Fibroblast of lung (primary cell): ENCODE data around the gene TSGA10. TPM values are rescaled to one million over a fixed set of nuclear protein-coding genes. Genes with fewer than 3 reads are reported as not detected.
A peak's percentile ranks its signal among the peaks of the same experiment; 100 is the strongest.

Experiments used
- DNase-seq, 2 donors: peaks; one replicate each; pipeline versions ENCODE4 v3.0.0 to v3.0.0-alpha.2; 2010; ENCODE audit warnings: low read depth in 2 of 2
- H2AFZ ChIP-seq: 2 replicates; pipeline ENCODE4 v1.5.1; 2012; ENCODE audit warnings: low read length, control low read depth, inconsistent platforms
- H3K27ac ChIP-seq: 2 replicates; pipeline ENCODE4 v1.5.1; 2011; ENCODE audit warnings: low read length, control low read depth; ENCODE audit not compliant: insufficient read depth
- H3K27me3 ChIP-seq: 2 replicates; pipeline ENCODE4 v1.5.1; 2011; ENCODE audit warnings: mild to moderate bottlenecking, low read length; ENCODE audit not compliant: control insufficient read depth, insufficient read depth
- H3K36me3 ChIP-seq: 2 replicates; pipeline ENCODE4 v1.5.1; 2011; ENCODE audit warnings: low read length; ENCODE audit not compliant: control insufficient read depth, insufficient read depth
- H3K4me1 ChIP-seq: 2 replicates; pipeline ENCODE4 v1.5.1; 2011; ENCODE audit warnings: low read length; ENCODE audit not compliant: control insufficient read depth, insufficient read depth; ENCODE audit errors: extremely low read depth
- H3K4me2 ChIP-seq: 2 replicates; pipeline ENCODE4 v1.5.1; 2011; ENCODE audit warnings: low read length, control low read depth; ENCODE audit not compliant: insufficient read depth; ENCODE audit errors: extremely low read depth
- H3K4me3 ChIP-seq, 4 experiments: fragments of 200-600 bp in 1 of 4; sonication (generic) in 1 of 4; replicated peaks in 1 of 4; 2 replicates each; pipeline ENCODE4 v1.5.1; 2011 to 2016; ENCODE audit warnings: low read length in 4 of 4, low read depth in 3 of 4, mild to moderate bottlenecking in 3 of 4, control low read depth in 2 of 4, inconsistent platforms in 1 of 4, mixed read lengths in 1 of 4; ENCODE audit not compliant: insufficient read depth in 1 of 4; ENCODE audit errors: control extremely low read depth in 1 of 4
- H3K79me2 ChIP-seq: 2 replicates; pipeline ENCODE4 v1.5.1; 2012; ENCODE audit warnings: mild to moderate bottlenecking, low read length, inconsistent platforms; ENCODE audit not compliant: control insufficient read depth, insufficient read depth
- H3K9ac ChIP-seq: 2 replicates; pipeline ENCODE4 v1.5.1; 2011; ENCODE audit warnings: mild to moderate bottlenecking, low read length, control low read depth; ENCODE audit not compliant: insufficient read depth
- H3K9me3 ChIP-seq: 2 replicates; pipeline ENCODE4 v1.5.1; 2012; ENCODE audit warnings: low read depth, low read length; ENCODE audit not compliant: control insufficient read depth, insufficient read depth
- H4K20me1 ChIP-seq: 2 replicates; pipeline ENCODE4 v1.5.1; 2011; ENCODE audit warnings: low read length; ENCODE audit not compliant: control insufficient read depth, insufficient read depth; ENCODE audit errors: extremely low read depth
- EZH2 ChIP-seq: IDR thresholded peaks from 2 replicates; pipeline ENCODE4 v1.5.1; 2012; ENCODE audit warnings: low read length, control low read depth, mild to moderate bottlenecking; ENCODE audit errors: missing control alignments
- polyA plus RNA-seq, 2 donors: library from polyadenylated mRNA; depleted of rRNA in 1 of 2; stranded (reverse) in 1 of 2; unstranded in 1 of 2; fragments of >200 nt; gene quantifications; 2 replicates each; pipeline ENCODE4 v1.2.1, GENCODE V29; 2011 to 2012; ENCODE audit warnings: missing spikeins in 1 of 2
- total RNA-seq: library from RNA; depleted of rRNA; stranded (reverse); fragments of >200 nt; gene quantifications from 2 replicates; pipeline ENCODE4 v1.2.1, GENCODE V29; 2014
- TF ChIP-seq, protein P1 (sequence below), 2 donors: IDR thresholded peaks in 1 of 2; conservative IDR thresholded peaks in 1 of 2; 1 replicate in 1 of 2; 2 replicates in 1 of 2; pipeline ENCODE4 v1.5.1; 2011 to 2012; ENCODE audit warnings: low read length in 2 of 2, control low read depth in 1 of 2, inconsistent platforms in 1 of 2, low read depth in 1 of 2, mild to moderate bottlenecking in 1 of 2

Gene TSGA10
- total and polyA plus RNA-seq, 2 donors (not counting 1 experiment from before 2014, with no cell fraction given): 0.65 to 5.3 TPM

DNA sequence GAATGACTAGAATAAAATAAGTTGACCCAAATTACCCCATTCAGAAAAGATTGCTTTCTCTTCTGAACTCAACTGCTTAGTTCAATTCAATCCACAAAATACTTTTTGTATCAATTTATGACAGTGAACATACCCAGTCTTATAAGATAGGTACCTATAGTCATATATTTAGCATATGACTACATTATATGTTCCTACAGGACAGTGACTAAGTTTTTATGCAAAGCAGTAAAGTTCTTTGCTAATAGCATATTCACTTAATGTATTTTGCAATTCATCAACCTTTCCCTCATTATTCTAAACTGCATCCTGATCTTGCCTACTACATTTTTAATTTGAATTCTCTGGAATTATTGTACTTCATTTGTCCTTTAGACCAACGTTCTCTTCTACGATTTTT is 43.5 kb downstream of the TSGA10 start:
- H3K4me2 ChIP-seq: no peak overlapping the region
- H3K27ac ChIP-seq: no peak overlapping the region
- no peaks in the 10 kb centered on the region for H3K4me1 ChIP-seq
- H3K36me3 ChIP-seq: no peaks in the 10 kb centered on the region
- H4K20me1 ChIP-seq: no peaks in the 10 kb centered on the region
- H3K9me3 ChIP-seq: no peaks in the 10 kb centered on the region
- H3K4me3 ChIP-seq: no peak overlapping the region
- no peak overlapping the region for H3K9ac ChIP-seq
- no peaks in the 10 kb centered on the region for H3K27me3 ChIP-seq
- TF ChIP-seq, protein P1, sequence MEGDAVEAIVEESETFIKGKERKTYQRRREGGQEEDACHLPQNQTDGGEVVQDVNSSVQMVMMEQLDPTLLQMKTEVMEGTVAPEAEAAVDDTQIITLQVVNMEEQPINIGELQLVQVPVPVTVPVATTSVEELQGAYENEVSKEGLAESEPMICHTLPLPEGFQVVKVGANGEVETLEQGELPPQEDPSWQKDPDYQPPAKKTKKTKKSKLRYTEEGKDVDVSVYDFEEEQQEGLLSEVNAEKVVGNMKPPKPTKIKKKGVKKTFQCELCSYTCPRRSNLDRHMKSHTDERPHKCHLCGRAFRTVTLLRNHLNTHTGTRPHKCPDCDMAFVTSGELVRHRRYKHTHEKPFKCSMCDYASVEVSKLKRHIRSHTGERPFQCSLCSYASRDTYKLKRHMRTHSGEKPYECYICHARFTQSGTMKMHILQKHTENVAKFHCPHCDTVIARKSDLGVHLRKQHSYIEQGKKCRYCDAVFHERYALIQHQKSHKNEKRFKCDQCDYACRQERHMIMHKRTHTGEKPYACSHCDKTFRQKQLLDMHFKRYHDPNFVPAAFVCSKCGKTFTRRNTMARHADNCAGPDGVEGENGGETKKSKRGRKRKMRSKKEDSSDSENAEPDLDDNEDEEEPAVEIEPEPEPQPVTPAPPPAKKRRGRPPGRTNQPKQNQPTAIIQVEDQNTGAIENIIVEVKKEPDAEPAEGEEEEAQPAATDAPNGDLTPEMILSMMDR (conservative IDR thresholded peaks at IDR 0.05 in 1 of 2, IDR thresholded peaks at IDR 0.05 in 1 of 2; ENCODE audit: low read depth in 1 of 2, low read length in 2 of 2): no peak
- no peak for TF ChIP-seq EZH2
- H2AFZ ChIP-seq: no peak overlapping the region
- DNase-seq: no peak
- H3K79me2 ChIP-seq: no peaks in the 10 kb centered on the region

GRCh38 chr2:99106913-99107312 is 47.8 kb downstream of the TSGA10 start:
- no peak for TF ChIP-seq EZH2
- Histone ChIP-seq H3K4me3 (no peak overlapping the region), H2AFZ (no peak overlapping the region), H3K36me3 (no peaks in the 10 kb centered on the region), H3K4me1 (no peaks in the 10 kb centered on the region), H3K27ac (no peak overlapping the region), H3K9me3 (no peaks in the 10 kb centered on the region), H3K4me2 (no peak overlapping the region), H4K20me1 (no peaks in the 10 kb centered on the region), H3K9ac (no peak overlapping the region), H3K27me3 (no peaks in the 10 kb centered on the region), H3K79me2 (no peaks in the 10 kb centered on the region)
- DNase-seq: peak in 1 of 2 donors; percentile 2

DNA sequence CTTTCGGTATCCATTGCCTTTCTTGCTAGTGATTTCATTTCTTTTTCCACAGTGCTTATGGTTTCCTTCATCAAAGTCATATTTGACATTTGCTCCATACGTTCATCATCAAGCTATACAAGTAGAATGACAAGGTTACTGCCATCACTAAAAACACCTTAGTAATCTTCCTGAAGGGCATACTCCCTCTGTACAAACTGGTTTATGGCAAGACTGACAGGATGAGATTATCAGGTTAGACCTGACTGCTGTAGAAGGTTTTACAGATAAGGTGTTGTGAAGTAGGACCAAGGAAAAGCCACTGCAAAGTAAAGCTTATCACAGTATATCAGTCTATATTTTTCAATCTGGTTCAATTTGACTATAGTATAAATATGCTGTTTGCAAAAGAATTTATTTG is 50.7 kb downstream of the TSGA10 start:
- no peak overlapping the region for H3K4me2 ChIP-seq
- H3K27ac ChIP-seq: no peak overlapping the region
- no peaks in the 10 kb centered on the region for H3K79me2 ChIP-seq
- H3K9ac ChIP-seq: no peak overlapping the region
- H2AFZ ChIP-seq: no peak overlapping the region
- TF ChIP-seq, protein P1 (conservative IDR thresholded peaks at IDR 0.05 in 1 of 2, IDR thresholded peaks at IDR 0.05 in 1 of 2; ENCODE audit: low read depth in 1 of 2, low read length in 2 of 2): no peak
- TF ChIP-seq EZH2: no peak
- H3K36me3 ChIP-seq: no peaks in the 10 kb centered on the region
- H3K4me3 ChIP-seq: no peak overlapping the region
- H3K27me3 ChIP-seq: no peaks in the 10 kb centered on the region
- H4K20me1 ChIP-seq: no peaks in the 10 kb centered on the region
- no peak for DNase-seq
- no peaks in the 10 kb centered on the region for H3K9me3 ChIP-seq
- no peaks in the 10 kb centered on the region for H3K4me1 ChIP-seq
